ENCODE measurements around the gene SIK2. TPM values are rescaled to one million over a fixed set of nuclear protein-coding genes. Genes with fewer than 3 reads are reported as not detected.

SIK2 gene
- total and polyA plus RNA-seq, 11 donors = 4.1 to 45.8 (median 27.5) TPM

GRCh38 chr11:111557425-111558111 lies 44.7 kb upstream of the SIK2 start:
- Histone ChIP-seq H3K36me3 (peaks cover 0 to 17% (median 0%) of the 10 kb centered on the region in 9 donors), H3K27me3 (no peaks in the 10 kb centered on the region), H3K27ac (peak overlapping the region in 1 of 12 donors; percentile 50), H3K4me1 (peaks cover 0 to 15% (median 0%) of the 10 kb centered on the region in 12 donors), H3K9me3 (no peaks in the 10 kb centered on the region), H3K4me3 (no peak overlapping the region)
- intact Hi-C loops (cut with DNase I) = no loop called here
- TF ChIP-seq POLR2A (IDR thresholded peaks at IDR 0.05) = no peak
- no peak for TF ChIP-seq CTCF (IDR thresholded peaks at IDR 0.05)
- ATAC-seq (no peak), DNase-seq (no peak)
- 84 to 92% (median 87%) methylated on average over 5 of the region's 5 CpGs for WGBS, 4 donors

- H3K27ac ChIP-seq = peak overlapping the region in 1 of 12 donors; percentile 11
- intact Hi-C loops (cut with DNase I) = loop anchor here in 2 of 10 donors (5.0 to 10.0 kb wide), 2 partner anchors 275 to 282 kb away; no protein-coding TSS in a partner anchor
- no peak for DNase-seq
- peak in 2 of 4 donors; percentile 9 to 25 for ATAC-seq
- no peak overlapping the region for H3K4me3 ChIP-seq
- peaks cover 0 to 15% (median 0%) of the 10 kb centered on the region in 12 donors for H3K4me1 ChIP-seq
- H3K27me3 ChIP-seq = no peaks in the 10 kb centered on the region
- WGBS, 4 donors = 73 to 76% (median 74%) methylated on average over 11 of the region's 11 CpGs
- no peaks in the 10 kb centered on the region for H3K9me3 ChIP-seq
- peaks cover 0 to 17% (median 0%) of the 10 kb centered on the region in 9 donors for H3K36me3 ChIP-seq
- TF ChIP-seq POLR2A (IDR thresholded peaks at IDR 0.05) (no peak), CTCF (IDR thresholded peaks at IDR 0.05) (no peak)
Measured at GRCh38 chr11:111559800-111560464, 42.3 kb upstream of the SIK2 start.

GRCh38 chr11:111560800-111561199 lies 41.4 kb upstream of the SIK2 start:
- peaks cover 0 to 15% (median 0%) of the 10 kb centered on the region in 12 donors for H3K4me1 ChIP-seq
- 63 to 69% (median 65%) methylated on average over 3 of the region's 3 CpGs for WGBS, 4 donors
- peak in 2 of 4 donors; percentile 5 to 6 for ATAC-seq
- no peak for TF ChIP-seq POLR2A (IDR thresholded peaks at IDR 0.05)
- TF ChIP-seq CTCF (IDR thresholded peaks at IDR 0.05) = no peak
- peaks cover 0 to 17% (median 0%) of the 10 kb centered on the region in 9 donors for H3K36me3 ChIP-seq
- H3K4me3 ChIP-seq = no peak overlapping the region
- H3K27ac ChIP-seq = no peak overlapping the region
- no peaks in the 10 kb centered on the region for H3K9me3 ChIP-seq
- intact Hi-C loops (cut with DNase I) = loop anchor here in 2 of 10 donors (5.0 to 10.0 kb wide), 2 partner anchors 276 to 282 kb away; no protein-coding TSS in a partner anchor
- H3K27me3 ChIP-seq = no peaks in the 10 kb centered on the region
- DNase-seq = no peak

- WGBS, 4 donors = 91 to 94% (median 92%) methylated on average over 3 of the region's 3 CpGs
- no peak for ATAC-seq
- no peak overlapping the region for H3K27ac ChIP-seq
Measured at GRCh38 chr11:111561306-111561705, 40.9 kb upstream of the SIK2 start.

More at GRCh38 chr11:111561306-111561705, 40.9 kb upstream of the SIK2 start:
- Histone ChIP-seq H3K9me3 (no peaks in the 10 kb centered on the region), H3K27me3 (no peaks in the 10 kb centered on the region), H3K4me1 (peaks cover 0 to 15% (median 0%) of the 10 kb centered on the region in 12 donors), H3K4me3 (no peak overlapping the region), H3K36me3 (peaks cover 0 to 13% (median 0%) of the 10 kb centered on the region in 9 donors)
- intact Hi-C loops (cut with DNase I) = loop anchor here in 2 of 10 donors (5.0 to 10.0 kb wide), 2 partner anchors 277 to 281 kb away; no protein-coding TSS in a partner anchor
- TF ChIP-seq POLR2A (IDR thresholded peaks at IDR 0.05) (no peak), CTCF (IDR thresholded peaks at IDR 0.05) (no peak)
- DNase-seq = no peak
